Fibroblast of lung (primary cell): ENCODE measurements around the gene SPCS3.

Source experiments
- EZH2 ChIP-seq: IDR thresholded peaks from 2 replicates; pipeline ENCODE4 v1.5.1; 2012; ENCODE audit warnings: low read length, control low read depth, mild to moderate bottlenecking; ENCODE audit errors: missing control alignments
- TF ChIP-seq, protein P1 (sequence below), 2 donors: IDR thresholded peaks in 1 of 2; conservative IDR thresholded peaks in 1 of 2; 1 replicate in 1 of 2; 2 replicates in 1 of 2; pipeline ENCODE4 v1.5.1; 2011 to 2012; ENCODE audit warnings: low read length in 2 of 2, control low read depth in 1 of 2, inconsistent platforms in 1 of 2, low read depth in 1 of 2, mild to moderate bottlenecking in 1 of 2

GRCh38 chr4:176276710-176277109 is 43.1 kb upstream of the SPCS3 start:
- no peak for TF ChIP-seq EZH2
- TF ChIP-seq, protein P1, sequence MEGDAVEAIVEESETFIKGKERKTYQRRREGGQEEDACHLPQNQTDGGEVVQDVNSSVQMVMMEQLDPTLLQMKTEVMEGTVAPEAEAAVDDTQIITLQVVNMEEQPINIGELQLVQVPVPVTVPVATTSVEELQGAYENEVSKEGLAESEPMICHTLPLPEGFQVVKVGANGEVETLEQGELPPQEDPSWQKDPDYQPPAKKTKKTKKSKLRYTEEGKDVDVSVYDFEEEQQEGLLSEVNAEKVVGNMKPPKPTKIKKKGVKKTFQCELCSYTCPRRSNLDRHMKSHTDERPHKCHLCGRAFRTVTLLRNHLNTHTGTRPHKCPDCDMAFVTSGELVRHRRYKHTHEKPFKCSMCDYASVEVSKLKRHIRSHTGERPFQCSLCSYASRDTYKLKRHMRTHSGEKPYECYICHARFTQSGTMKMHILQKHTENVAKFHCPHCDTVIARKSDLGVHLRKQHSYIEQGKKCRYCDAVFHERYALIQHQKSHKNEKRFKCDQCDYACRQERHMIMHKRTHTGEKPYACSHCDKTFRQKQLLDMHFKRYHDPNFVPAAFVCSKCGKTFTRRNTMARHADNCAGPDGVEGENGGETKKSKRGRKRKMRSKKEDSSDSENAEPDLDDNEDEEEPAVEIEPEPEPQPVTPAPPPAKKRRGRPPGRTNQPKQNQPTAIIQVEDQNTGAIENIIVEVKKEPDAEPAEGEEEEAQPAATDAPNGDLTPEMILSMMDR (conservative IDR thresholded peaks at IDR 0.05 in 1 of 2, IDR thresholded peaks at IDR 0.05 in 1 of 2; ENCODE audit: low read depth in 1 of 2, low read length in 2 of 2) = no peak
